Stimulated activated CD4-positive, alpha-beta T cell treated with anti-CD3 and anti-CD28 coated beads, Interleukin-2, amount 100 ng/mL, for 4 hours (primary cell): Measurements from ENCODE around the gene GMCL2.

ENCODE experiments used
- DNase-seq: peaks from one replicate; pipeline ENCODE4 v3.0.0-alpha.2; 2020; ENCODE audit warnings: low read depth

Gene GMCL2

GRCh38 chr5:178221282-178221681, 34.1 kb upstream of the GMCL2 start:
- no peak for DNase-seq

- no peak for DNase-seq
These were observed 31.7 kb upstream of the GMCL2 start for GRCh38 chr5:178218827-178219226.

- DNase-seq = no peak
These were observed 31.1 kb upstream of the GMCL2 start for GRCh38 chr5:178218237-178218776.

- DNase-seq = no peak
These were observed 29.6 kb upstream of the GMCL2 start for GRCh38 chr5:178216779-178217178.

GRCh38 chr5:178216088-178216534, 28.9 kb upstream of the GMCL2 start:
- no peak for DNase-seq

GRCh38 chr5:178215280-178216002, 28.3 kb upstream of the GMCL2 start:
- no peak for DNase-seq

GRCh38 chr5:178214160-178214803, 27.1 kb upstream of the GMCL2 start:
- no peak for DNase-seq

GRCh38 chr5:178213748-178214151, 26.6 kb upstream of the GMCL2 start:
- DNase-seq = no peak

- no peak for DNase-seq
These were observed 25.9 kb upstream of the GMCL2 start for GRCh38 chr5:178213003-178213461.

GRCh38 chr5:178212241-178213002, 25.3 kb upstream of the GMCL2 start:
- DNase-seq = no peak

- no peak for DNase-seq
These were observed 24.2 kb upstream of the GMCL2 start for GRCh38 chr5:178211095-178212048.

- DNase-seq = no peak
These were observed 23.5 kb upstream of the GMCL2 start for GRCh38 chr5:178210686-178211085.

- no peak for DNase-seq
These were observed 22.9 kb upstream of the GMCL2 start for GRCh38 chr5:178210073-178210535.

GRCh38 chr5:178209334-178210072, 22.3 kb upstream of the GMCL2 start:
- DNase-seq = no peak

- DNase-seq = no peak
These were observed 21.5 kb upstream of the GMCL2 start for GRCh38 chr5:178208540-178209227.

- DNase-seq = no peak
These were observed 20.7 kb upstream of the GMCL2 start for GRCh38 chr5:178207917-178208280.

GRCh38 chr5:178207183-178207916, 20.2 kb upstream of the GMCL2 start:
- DNase-seq = no peak

- no peak for DNase-seq
These were observed 19.3 kb upstream of the GMCL2 start for GRCh38 chr5:178206166-178207101.
